CD14-positive monocyte (primary cell): ENCODE measurements around the gene SAT2. TPM values are rescaled to one million over a fixed set of nuclear protein-coding genes. Genes with fewer than 3 reads are reported as not detected.

Experiments
- DNase-seq, 3 donors: peaks; one replicate each; pipeline ENCODE4 v3.0.0-alpha.2; 2011 to 2022
- H2AFZ ChIP-seq: 2 replicates; pipeline ENCODE4 v1.6.0; 2012; ENCODE audit warnings: mild to moderate bottlenecking, low read depth, low read length, inconsistent platforms; ENCODE audit not compliant: insufficient read depth, poor library complexity, severe bottlenecking
- H3K27ac ChIP-seq, 2 donors: 1 replicate in 1 of 2; 2 replicates in 1 of 2; pipeline ENCODE4 v1.5.1; 2012 to 2013; ENCODE audit warnings: low read length in 2 of 2, control low read depth in 1 of 2, inconsistent platforms in 1 of 2, low read depth in 1 of 2, mild to moderate bottlenecking in 1 of 2
- H3K27me3 ChIP-seq, 2 donors: one replicate each; pipeline versions ENCODE4 v1.6.0 to v1.6.1; 2011 to 2013; ENCODE audit warnings: low read length in 2 of 2; ENCODE audit not compliant: control insufficient read depth in 2 of 2, insufficient read depth in 2 of 2
- H3K36me3 ChIP-seq, 2 donors: replicated peaks in 1 of 2; 1 replicate in 1 of 2; 2 replicates in 1 of 2; pipeline versions ENCODE4 v1.5.1 to v1.6.1; 2012 to 2013; ENCODE audit warnings: low read length in 2 of 2, control low read depth in 1 of 2, inconsistent platforms in 1 of 2, mild to moderate bottlenecking in 1 of 2; ENCODE audit not compliant: insufficient read depth in 2 of 2, control insufficient read depth in 1 of 2
- H3K4me1 ChIP-seq, 2 donors: 1 replicate in 1 of 2; 2 replicates in 1 of 2; pipeline versions ENCODE4 v1.5.1 to v1.6.1; 2012 to 2013; ENCODE audit warnings: low read length in 2 of 2, control low read depth in 1 of 2, inconsistent platforms in 1 of 2, mild to moderate bottlenecking in 1 of 2, moderate library complexity in 1 of 2; ENCODE audit not compliant: insufficient read depth in 2 of 2, control insufficient read depth in 1 of 2
- H3K4me2 ChIP-seq: replicated peaks from 2 replicates; pipeline ENCODE3; 2012; ENCODE audit warnings: low read length, moderate library complexity, mild to moderate bottlenecking; ENCODE audit not compliant: poor library complexity, severe bottlenecking; ENCODE audit errors: extremely low read depth
- H3K4me3 ChIP-seq, 3 experiments: fragments of 200-600 bp in 1 of 3; sonication (generic) in 1 of 3; replicated peaks in 1 of 3; 1 replicate in 2 of 3; 2 replicates in 1 of 3; pipeline ENCODE4 v1.5.1; 2011 to 2013; ENCODE audit warnings: low read length in 3 of 3, mild to moderate bottlenecking in 3 of 3, control low read depth in 2 of 3, low read depth in 2 of 3, inconsistent platforms in 1 of 3, moderate library complexity in 1 of 3
- H3K79me2 ChIP-seq: 2 replicates; pipeline ENCODE4 v1.6.0; 2012; ENCODE audit warnings: mild to moderate bottlenecking, control low read depth, inconsistent platforms, low read length, moderate library complexity; ENCODE audit not compliant: insufficient read depth
- H3K9ac ChIP-seq: 2 replicates; pipeline ENCODE4 v1.6.0; 2017; ENCODE audit warnings: low read length, mild to moderate bottlenecking; ENCODE audit not compliant: insufficient read depth, poor library complexity, severe bottlenecking
- H3K9me3 ChIP-seq, 2 donors: replicated peaks in 1 of 2; 1 replicate in 1 of 2; 2 replicates in 1 of 2; pipeline versions ENCODE4 v1.5.1 to v1.6.1; 2012 to 2013; ENCODE audit warnings: low read length in 2 of 2, control low read depth in 1 of 2; ENCODE audit not compliant: control insufficient read depth in 1 of 2, insufficient read depth in 1 of 2
- H4K20me1 ChIP-seq: 2 replicates; pipeline ENCODE4 v1.6.0; 2012; ENCODE audit warnings: mild to moderate bottlenecking, low read length, control low read depth, moderate library complexity; ENCODE audit not compliant: insufficient read depth
- H3K27ac Mint-ChIP-seq, 7 donors: one replicate each; pipeline ENCODE4 v1.8.0; 2020; ENCODE audit warnings: mild to moderate bottlenecking in 7 of 7, mixed read lengths in 7 of 7, moderate library complexity in 6 of 7, inconsistent platforms in 2 of 7
- H3K27me3 Mint-ChIP-seq, 3 donors: one replicate each; pipeline ENCODE4 v1.8.0; 2021 to 2022; ENCODE audit warnings: low read depth in 3 of 3, mild to moderate bottlenecking in 3 of 3, mixed read lengths in 3 of 3, moderate library complexity in 3 of 3, inconsistent platforms in 1 of 3
- H3K36me3 Mint-ChIP-seq, 2 donors: one replicate each; pipeline ENCODE4 v1.8.0; 2020; ENCODE audit warnings: mixed read lengths in 2 of 2, inconsistent platforms in 1 of 2, mild to moderate bottlenecking in 1 of 2
- H3K4me1 Mint-ChIP-seq: one replicate; pipeline ENCODE4 v1.8.0; 2020; ENCODE audit warnings: mild to moderate bottlenecking, mixed read lengths
- H3K4me3 Mint-ChIP-seq, 2 donors: one replicate each; pipeline ENCODE4 v1.8.0; 2020; ENCODE audit warnings: mild to moderate bottlenecking in 2 of 2, mixed read lengths in 2 of 2, moderate library complexity in 1 of 2
- H3K9me3 Mint-ChIP-seq, 7 donors: one replicate each; pipeline ENCODE4 v1.8.0; 2020 to 2022; ENCODE audit warnings: mixed read lengths in 7 of 7, mild to moderate bottlenecking in 6 of 7, moderate library complexity in 6 of 7, inconsistent platforms in 2 of 7
- CTCF ChIP-seq: fragments of 200-600 bp; IDR thresholded peaks from one replicate; pipeline ENCODE4 v1.8.0; 2022; ENCODE audit warnings: antibody characterized with exemption, mild to moderate bottlenecking
- WGBS: methylation state at CpG from one replicate; pipeline ENCODE4 v1.1.5; 2013; ENCODE audit warnings: missing lambda C conversion rate; ENCODE audit not compliant: insufficient coverage; 5-methylcytosine and 5-hydroxymethylcytosine counted together
- intact Hi-C, 2 donors: fragments of 100-400 bp; cut with micrococcal nuclease; formaldehyde crosslinking; loops; one replicate each; pipeline versions ENCODE4 v1.15.0 to v1.15.1; 2023
- polyA plus RNA-seq, 3 donors: library from polyadenylated mRNA; depleted of rRNA in 1 of 3; unstranded in 2 of 3; stranded (reverse) in 1 of 3; fragments of 300-500 nt in 2 of 3; fragments of >200 nt in 1 of 3; fragmentation: Illumina TruSeq in 2 of 3; gene quantifications; 1 replicate in 2 of 3; 2 replicates in 1 of 3; pipeline ENCODE4 v1.2.3, GENCODE V29; 2012 to 2021

Gene SAT2
- polyA plus RNA-seq, 3 donors = 83.4 to 155 (median 89.8) TPM

GRCh38 chr17:7674934-7675333, 47.3 kb upstream of the SAT2 start:
- Mint-ChIP-seq H3K27ac (peak overlapping the region in 1 of 7 donors; percentile 15), H3K36me3 (peaks cover 57 to 75% of the 10 kb centered on the region in 2 donors)
- no peak for TF ChIP-seq CTCF

GRCh38 chr17:7673239-7673638, 45.6 kb upstream of the SAT2 start:
- H3K27ac ChIP-seq = no peak overlapping the region
- intact Hi-C loops = no loop called here

More at GRCh38 chr17:7674934-7675333, 47.3 kb upstream of the SAT2 start:
- Mint-ChIP-seq H3K27me3 (peaks cover 0 to 3% (median 0%) of the 10 kb centered on the region in 3 donors), H3K4me3 (no peak overlapping the region), H3K9me3 (peaks cover 9 to 23% (median 14%) of the 10 kb centered on the region in 7 donors), H3K4me1 (no peaks in the 10 kb centered on the region)
- H2AFZ ChIP-seq = no peak overlapping the region
- WGBS = over 99% methylated on average over 12 of the region's 14 CpGs
- H3K27me3 ChIP-seq = no peaks in the 10 kb centered on the region
- H4K20me1 ChIP-seq = peaks cover 28% of the 10 kb centered on the region
- H3K4me2 ChIP-seq = no peak overlapping the region
- intact Hi-C loops = no loop called here
- peaks cover 10 to 16% of the 10 kb centered on the region in 2 donors for H3K9me3 ChIP-seq
- no peaks in the 10 kb centered on the region for H3K4me1 ChIP-seq
- H3K36me3 ChIP-seq = peaks cover 52 to 67% of the 10 kb centered on the region in 2 donors
- peaks cover 7% of the 10 kb centered on the region for H3K79me2 ChIP-seq
- H3K9ac ChIP-seq = no peak overlapping the region
- no peak for DNase-seq
- H3K27ac ChIP-seq = no peak overlapping the region
- H3K4me3 ChIP-seq = no peak overlapping the region

More at GRCh38 chr17:7673239-7673638, 45.6 kb upstream of the SAT2 start:
- Histone ChIP-seq H3K9ac (no peak overlapping the region), H2AFZ (no peak overlapping the region), H3K36me3 (peaks cover 69 to 84% of the 10 kb centered on the region in 2 donors), H3K4me3 (no peak overlapping the region), H4K20me1 (peaks cover 21% of the 10 kb centered on the region), H3K27me3 (no peaks in the 10 kb centered on the region), H3K4me1 (no peaks in the 10 kb centered on the region), H3K9me3 (peaks cover 10 to 16% of the 10 kb centered on the region in 2 donors), H3K79me2 (no peaks in the 10 kb centered on the region), H3K4me2 (no peak overlapping the region)
- peak overlapping the region in 1 of 7 donors; percentile 59 for H3K27ac Mint-ChIP-seq
- H3K4me3 Mint-ChIP-seq = no peak overlapping the region
- peaks cover 0 to 3% (median 0%) of the 10 kb centered on the region in 3 donors for H3K27me3 Mint-ChIP-seq
- peaks cover 72 to 89% of the 10 kb centered on the region in 2 donors for H3K36me3 Mint-ChIP-seq
- TF ChIP-seq CTCF = peak; percentile 56
- WGBS = no CpG with 5 or more reads among the region's 2 CpGs
- H3K9me3 Mint-ChIP-seq = peaks cover 9 to 23% (median 14%) of the 10 kb centered on the region in 7 donors
- DNase-seq = peak; percentile 21 to 40 (median 33)
- no peaks in the 10 kb centered on the region for H3K4me1 Mint-ChIP-seq
